Activated CD8-positive, alpha-beta memory T cell treated with anti-CD3 and anti-CD28 coated beads for 36 hours (primary cell): ENCODE results near the gene TXLNB. TPM values are rescaled to one million over a fixed set of nuclear protein-coding genes. Genes with fewer than 3 reads are reported as not detected.
"Not testable (repeated sequence)": the region's sequence is repeated elsewhere in the genome, so short reads cannot be mapped to it uniquely, and the experiment has no call there.

Experiments used
- CTCF ChIA-PET: fragments of 350-600 bp; sonication (Branson Sonifier 250); formaldehyde crosslinking; loops from one replicate; lab custom pipeline; 2021; ENCODE audit warnings: antibody characterized with exemption; lab: Charles Lee
- POLR2A ChIA-PET: fragments of 350-600 bp; sonication (Branson Sonifier 250); formaldehyde crosslinking; loops from one replicate; lab custom pipeline; 2021; ENCODE audit warnings: antibody characterized with exemption; lab: Charles Lee
- total RNA-seq, 2 experiments: library from RNA; stranded (reverse); gene quantifications; one replicate each; pipeline ENCODE4 v1.2.3, GENCODE V29; 2021

TXLNB gene
- total RNA-seq, 2 experiments from 2014 or later, result 0.08 TPM

DNA sequence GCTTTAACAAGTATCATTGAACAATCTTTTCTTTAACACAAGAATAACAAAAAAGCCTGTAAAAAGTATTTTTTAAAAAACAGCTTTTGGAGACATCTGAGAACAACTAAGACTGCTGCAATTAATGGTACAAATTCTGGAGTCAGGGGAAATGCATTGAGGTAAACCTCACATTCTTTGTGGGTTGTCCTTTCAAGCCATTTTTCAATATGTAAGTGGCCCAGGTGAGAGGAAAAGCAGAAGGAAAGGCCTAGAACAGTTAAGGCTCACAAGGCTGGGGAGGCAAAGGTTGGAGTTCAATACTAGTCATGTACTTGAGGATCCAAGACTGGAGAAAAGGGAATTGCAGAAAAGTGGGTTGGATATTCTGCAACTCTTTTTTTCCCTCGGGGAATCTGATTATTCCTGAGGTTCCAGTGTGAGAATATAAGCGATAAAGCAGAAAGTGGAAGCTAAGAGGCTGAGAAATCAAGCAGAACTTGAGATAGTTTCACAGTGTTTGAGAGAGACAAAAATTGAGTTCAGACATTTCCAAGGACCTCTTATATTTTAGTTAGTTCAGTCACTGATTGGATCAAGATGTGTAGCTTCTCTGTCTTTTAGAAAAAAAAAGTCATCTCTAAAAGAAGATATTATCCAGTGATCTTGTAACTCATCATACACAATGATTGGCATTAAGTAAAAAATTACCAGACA lies 25.0 kb upstream of the TXLNB start:
- CTCF ChIA-PET, result interaction anchor here (1.1 kb wide), 1 partner anchor 25 kb away, joined by 3 read pairs; the partner anchor contains the start of gene TXLNB

GRCh38 chr6:139313784-139314545 lies 22.2 kb upstream of the TXLNB start:
- ChIA-PET POLR2A (interaction anchor here (0.7 kb wide), 1 partner anchor 8 kb away, joined by 3 read pairs; no protein-coding TSS in a partner anchor), CTCF (no interaction called here)

More for the DNA sequence above, 25.0 kb upstream of the TXLNB start:
- POLR2A ChIA-PET, result no interaction called here

DNA sequence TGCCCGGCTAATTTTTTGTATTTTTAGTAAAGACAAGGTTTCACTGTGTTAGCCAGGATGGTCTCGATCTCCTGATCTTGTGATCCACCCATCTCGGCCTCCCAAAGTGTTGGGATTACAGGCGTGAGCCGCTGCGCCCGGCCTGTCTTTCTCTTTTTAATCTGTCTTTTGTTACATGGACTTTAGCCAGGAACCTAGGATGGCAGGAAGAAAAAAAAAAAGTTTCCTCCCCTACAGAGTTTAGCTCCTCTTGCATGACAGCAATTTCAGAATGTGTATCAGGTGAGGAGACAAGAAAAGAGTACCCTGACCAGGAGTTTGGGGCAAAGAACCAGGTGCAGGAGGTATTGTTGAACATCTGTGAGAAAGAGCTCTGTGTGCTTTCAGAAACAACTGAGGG lies 21.4 kb upstream of the TXLNB start:
- POLR2A ChIA-PET, result interaction anchor here (0.7 kb wide), 1 partner anchor 9 kb away, joined by 3 read pairs; no protein-coding TSS in a partner anchor
- CTCF ChIA-PET, result interaction anchor here (1.4 kb wide), 1 partner anchor 94 kb away, joined by 4 read pairs; no protein-coding TSS in a partner anchor

DNA sequence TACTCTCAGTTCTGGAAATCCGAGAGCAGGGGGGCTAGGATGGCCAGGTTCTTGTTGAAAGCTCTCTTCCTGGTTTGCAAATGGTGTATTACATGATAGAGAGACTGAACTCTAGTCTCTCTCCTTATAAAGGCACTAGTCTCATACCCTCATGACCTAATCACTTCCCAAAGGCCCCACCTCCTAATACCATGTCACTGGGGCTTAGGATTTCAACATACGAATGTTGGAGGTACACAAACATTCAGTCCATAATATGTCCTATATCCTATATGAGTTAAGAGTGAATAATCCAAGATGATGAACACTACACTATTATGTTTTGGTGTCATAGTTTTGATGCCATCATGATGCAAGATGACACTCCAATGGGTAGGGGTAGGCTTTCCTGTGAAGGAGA lies 20.0 kb upstream of the TXLNB start:
- ChIA-PET CTCF (interaction anchor here (1.4 kb wide), 1 partner anchor 92 kb away, joined by 4 read pairs; no protein-coding TSS in a partner anchor), POLR2A (no interaction called here)

GRCh38 chr6:139308936-139309603 lies 17.3 kb upstream of the TXLNB start:
- ChIA-PET POLR2A (no interaction called here), CTCF (no interaction called here)

- POLR2A ChIA-PET, result no interaction called here
Measured at GRCh38 chr6:139308286-139308916, 16.6 kb upstream of the TXLNB start.

DNA sequence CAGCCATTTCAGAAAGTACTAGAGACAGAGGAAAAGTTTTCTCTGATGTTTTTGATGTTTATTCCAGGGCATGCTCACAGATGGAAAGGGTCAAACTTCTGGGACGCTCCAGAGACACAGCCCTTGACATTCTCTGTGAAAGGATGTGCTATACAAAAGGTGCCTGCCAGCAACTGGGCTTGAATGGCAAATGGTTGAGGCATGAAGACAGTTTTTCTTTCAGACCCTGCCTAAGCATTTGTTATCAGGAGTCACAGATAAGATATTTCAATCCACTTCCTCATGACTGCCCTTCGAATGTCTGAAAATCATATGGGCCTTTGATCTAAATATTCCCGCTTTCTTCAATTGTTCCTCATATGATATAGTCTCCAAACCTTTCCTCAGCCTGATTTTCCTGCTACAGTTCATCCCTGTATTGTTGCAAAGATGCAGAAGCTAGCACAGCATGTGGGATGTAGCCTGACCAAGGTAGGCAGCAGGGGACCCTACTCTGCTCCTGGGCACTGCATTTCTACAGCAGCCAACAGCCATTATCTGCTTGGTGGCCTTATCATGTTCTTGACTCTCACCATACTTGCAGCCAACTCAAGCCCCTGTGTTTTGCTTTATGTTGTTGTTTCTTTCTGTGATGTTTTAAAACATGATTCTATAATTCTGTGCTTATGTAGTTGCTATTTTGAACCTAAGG lies 14.6 kb upstream of the TXLNB start:
- ChIA-PET CTCF (no interaction called here), POLR2A (no interaction called here)

More at GRCh38 chr6:139308286-139308916, 16.6 kb upstream of the TXLNB start:
- CTCF ChIA-PET, result no interaction called here

- POLR2A ChIA-PET, result no interaction called here
- CTCF ChIA-PET, result no interaction called here
Measured at GRCh38 chr6:139303185-139303584, 11.4 kb upstream of the TXLNB start.

DNA sequence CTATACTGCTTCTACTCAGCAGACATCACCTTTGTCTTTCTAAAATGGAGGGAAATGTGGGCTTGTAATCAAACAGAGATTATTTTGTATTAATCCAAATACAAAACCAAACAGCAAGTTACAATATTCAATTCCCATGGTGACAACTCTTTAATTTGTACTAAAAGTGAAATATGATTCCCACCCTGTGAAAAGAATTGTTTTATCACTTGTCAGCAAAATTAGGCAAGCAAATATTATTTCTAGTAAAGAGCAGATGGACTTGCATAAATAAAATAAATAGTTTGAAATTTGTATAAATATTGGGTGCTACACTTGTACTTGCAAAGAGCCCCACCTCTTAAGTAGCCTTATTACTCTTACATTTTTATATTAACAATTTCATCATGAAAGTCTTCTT lies 6.1 kb upstream of the TXLNB start:
- ChIA-PET CTCF (no interaction called here), POLR2A (no interaction called here)

GRCh38 chr6:139296927-139297326 lies 5.1 kb upstream of the TXLNB start:
- CTCF ChIA-PET, result interaction anchor here (0.7 kb wide), 1 partner anchor 27 kb away, joined by 3 read pairs; no protein-coding TSS in a partner anchor
- POLR2A ChIA-PET, result no interaction called here

GRCh38 chr6:139295901-139296300 lies 4.1 kb upstream of the TXLNB start:
- POLR2A ChIA-PET, result no interaction called here

GRCh38 chr6:139294090-139294489 lies 2.3 kb upstream of the TXLNB start:
- POLR2A ChIA-PET, result no interaction called here
- CTCF ChIA-PET, result interaction anchor here (1.5 kb wide), 1 partner anchor 169 kb away, joined by 4 read pairs; no protein-coding TSS in a partner anchor

More at GRCh38 chr6:139295901-139296300, 4.1 kb upstream of the TXLNB start:
- CTCF ChIA-PET, result no interaction called here

DNA sequence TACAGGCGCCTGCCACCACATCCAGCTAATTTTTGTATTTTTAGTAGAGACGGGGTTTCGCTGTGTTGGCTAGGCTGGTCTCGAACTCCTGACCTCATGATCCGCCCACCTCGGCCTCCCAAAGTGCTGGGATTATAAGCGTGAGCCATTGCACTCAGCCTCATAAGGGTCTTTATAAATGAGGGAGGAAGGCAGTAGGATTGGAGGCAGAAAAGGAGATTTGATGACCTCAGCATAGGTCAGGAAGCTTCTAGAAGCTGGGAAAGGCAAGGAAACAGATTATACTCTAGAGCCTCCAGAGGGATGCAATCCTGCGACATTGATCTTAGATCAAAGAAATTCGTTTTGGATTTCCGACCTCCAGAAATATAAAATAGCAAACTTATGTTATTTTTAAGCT lies 1.4 kb upstream of the TXLNB start:
- CTCF ChIA-PET, result interaction anchor here (1.5 to 1.8 kb wide), 2 partner anchors 10 to 168 kb away, joined by 4 to 7 read pairs; no protein-coding TSS in a partner anchor
- POLR2A ChIA-PET, result not testable (repeated sequence)

DNA sequence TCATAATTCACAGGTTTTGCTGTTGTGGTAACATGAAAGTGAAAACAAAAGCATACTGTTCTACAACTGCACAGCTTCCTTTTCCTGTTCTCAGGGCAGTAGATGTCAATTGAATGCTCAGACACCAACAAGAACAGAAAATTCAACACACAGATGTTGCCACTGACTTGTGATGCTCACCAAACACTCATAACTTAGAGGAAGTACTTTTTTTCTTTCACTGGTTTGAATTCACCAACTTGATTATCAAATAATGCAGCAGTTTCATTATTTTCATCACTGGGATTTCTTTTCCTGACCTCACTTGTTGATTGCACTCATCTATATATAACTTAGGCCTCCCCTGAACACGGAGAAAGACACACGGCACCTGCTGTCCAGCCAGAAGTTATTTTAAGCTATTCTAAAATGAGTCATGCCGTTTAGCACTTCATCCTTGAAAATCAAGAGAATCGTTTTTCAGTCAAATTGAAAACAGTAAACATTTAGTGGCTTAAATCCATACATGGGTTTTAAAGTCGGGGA lies 949 bp downstream of the TXLNB start:
- ChIA-PET CTCF (interaction anchor here (1.0 to 2.3 kb wide), 3 partner anchors 8 to 41 kb away, joined by 3 to 9 read pairs (median 6); no protein-coding TSS in a partner anchor), POLR2A (interaction anchor here (1.5 to 1.8 kb wide), 3 partner anchors 28 to 82 kb away, joined by 4 to 9 read pairs (median 6); no protein-coding TSS in a partner anchor)

DNA sequence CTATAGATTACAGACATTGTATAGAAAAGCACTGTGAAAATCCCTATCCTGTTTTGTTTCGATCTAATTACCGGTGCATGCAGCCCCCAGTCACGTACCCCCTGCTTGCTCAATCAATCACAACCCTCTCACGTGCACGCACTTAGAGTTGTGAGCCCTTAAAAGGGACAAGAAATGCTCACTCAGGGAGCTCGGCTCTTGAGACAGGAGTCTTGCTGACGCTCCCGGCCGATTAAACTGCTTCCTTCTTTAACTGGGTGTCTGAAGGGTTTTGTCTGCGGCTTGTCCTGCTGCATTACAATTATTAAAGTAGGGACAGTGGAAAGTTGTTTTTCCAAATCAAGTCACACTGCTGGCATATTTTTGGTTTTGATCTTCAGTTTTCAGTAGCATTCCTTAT lies 2.6 kb downstream of the TXLNB start:
- ChIA-PET CTCF (no interaction called here), POLR2A (no interaction called here)

- ChIA-PET POLR2A (no interaction called here), CTCF (no interaction called here)
Measured at GRCh38 chr6:139288496-139289040, 3.2 kb downstream of the TXLNB start.

GRCh38 chr6:139287868-139288267 lies 3.9 kb downstream of the TXLNB start:
- ChIA-PET CTCF (no interaction called here), POLR2A (no interaction called here)

GRCh38 chr6:139286438-139286837 lies 5.4 kb downstream of the TXLNB start:
- CTCF ChIA-PET, result interaction anchor here (1.3 kb wide), 1 partner anchor 68 kb away, joined by 3 read pairs; no protein-coding TSS in a partner anchor
- POLR2A ChIA-PET, result not testable (repeated sequence)
